ENCODE data around the gene PTPRG. TPM values are rescaled to one million over a fixed set of nuclear protein-coding genes. Genes with fewer than 3 reads are reported as not detected.

Gene PTPRG
- total and polyA plus RNA-seq, 3 experiments from 2014 or later, result not detected

DNA sequence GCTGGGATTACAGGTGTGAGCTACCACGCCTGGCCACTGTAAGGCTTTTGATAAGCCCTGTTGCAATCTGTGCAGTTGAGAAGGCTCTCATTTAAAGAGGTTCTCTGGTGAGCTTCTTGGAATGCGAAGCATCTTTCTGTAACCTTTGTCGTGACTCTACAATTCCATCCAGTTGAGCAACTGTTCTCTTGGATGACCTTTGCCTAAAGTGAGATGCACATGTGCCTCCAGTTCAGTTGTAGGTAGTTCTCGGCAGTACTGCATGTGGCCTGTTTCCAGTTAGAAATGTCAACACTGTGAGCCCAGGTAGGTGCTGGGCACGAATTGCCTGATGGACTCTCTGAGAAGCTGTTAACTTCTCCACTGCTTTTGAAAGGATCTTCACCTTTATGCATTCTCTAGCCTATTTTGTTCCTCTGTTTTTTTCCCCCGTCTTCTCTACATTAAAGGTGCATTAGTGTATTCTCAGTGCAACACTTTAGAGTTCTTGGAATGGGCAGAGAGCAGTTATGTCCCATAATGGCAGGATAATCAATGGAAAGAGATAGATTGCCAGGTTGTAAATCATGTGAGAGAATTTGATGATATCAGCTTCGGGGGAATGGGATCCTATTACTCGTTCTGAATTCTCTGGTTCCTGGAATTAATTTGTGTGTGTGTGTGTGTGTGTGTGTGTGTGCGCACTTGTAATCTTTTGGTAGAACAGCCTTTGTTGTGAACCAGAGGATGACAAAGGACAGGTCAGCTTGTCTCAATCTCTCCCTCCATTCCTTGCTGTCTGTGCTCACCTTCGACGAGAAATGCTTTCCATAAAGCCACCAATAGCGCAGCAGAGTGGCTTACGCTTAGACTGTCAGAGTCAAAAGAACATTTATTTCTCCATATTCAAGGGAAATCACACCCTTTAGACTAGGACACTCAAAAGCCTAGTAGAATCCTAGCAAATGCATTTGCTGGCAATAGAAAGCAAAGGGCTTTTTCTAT lies 51.1 kb downstream of the PTPRG start:
- peaks cover 0 to 1% of the 10 kb centered on the region in 2 donors for H3K27me3 Mint-ChIP-seq
- H3K36me3 Mint-ChIP-seq, result no peaks in the 10 kb centered on the region
- no peak overlapping the region for H3K4me3 Mint-ChIP-seq
- no peaks in the 10 kb centered on the region for H3K36me3 ChIP-seq (ENCODE audit: insufficient read depth, low read length)
- H3K4me3 ChIP-seq (ENCODE audit: low read length), result no peak overlapping the region
- CTCF ChIA-PET, result no interaction called here
- no peaks in the 10 kb centered on the region for H3K4me1 ChIP-seq (ENCODE audit: insufficient read depth, low read length)
- H3K4me1 Mint-ChIP-seq, result no peaks in the 10 kb centered on the region
- no peak overlapping the region for H3K27ac ChIP-seq (ENCODE audit: low read depth, low read length)
- POLR2A ChIA-PET, result no interaction called here
- no peaks in the 10 kb centered on the region for H3K9me3 ChIP-seq (ENCODE audit: low read length)
- DNase-seq, result no peak
- H3K27ac Mint-ChIP-seq, result no peak overlapping the region
- H3K27me3 ChIP-seq (ENCODE audit: insufficient read depth, low read length, poor library complexity, severe bottlenecking), result no peaks in the 10 kb centered on the region
- H3K9me3 Mint-ChIP-seq, result peaks cover 0 to 9% (median 0%) of the 10 kb centered on the region in 5 donors

DNA sequence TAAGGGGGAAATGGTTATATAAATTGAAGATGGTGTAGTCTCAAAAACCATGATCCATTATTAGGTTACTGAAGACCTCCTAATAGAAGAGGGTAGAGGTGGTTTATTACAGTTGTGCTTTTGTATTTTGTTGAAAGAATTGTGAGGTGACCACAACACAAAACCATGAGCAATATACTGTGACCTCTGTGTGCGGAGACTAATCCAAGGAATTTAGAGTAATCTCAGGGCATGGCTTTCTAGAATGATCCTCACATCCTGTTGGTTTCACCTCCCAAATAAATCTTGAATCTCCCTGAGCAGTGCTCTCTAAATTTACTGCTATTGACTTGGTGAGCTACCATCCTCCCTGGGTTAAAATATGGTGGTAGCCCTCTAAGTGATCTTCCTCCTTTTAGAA lies 52.3 kb downstream of the PTPRG start:
- Histone ChIP-seq H3K27ac (ENCODE audit: low read depth, low read length) (no peak overlapping the region), H3K4me3 (ENCODE audit: low read length) (no peak overlapping the region), H3K27me3 (ENCODE audit: insufficient read depth, low read length, poor library complexity, severe bottlenecking) (no peaks in the 10 kb centered on the region), H3K36me3 (ENCODE audit: insufficient read depth, low read length) (no peaks in the 10 kb centered on the region), H3K9me3 (ENCODE audit: low read length) (no peaks in the 10 kb centered on the region), H3K4me1 (ENCODE audit: insufficient read depth, low read length) (no peaks in the 10 kb centered on the region)
- POLR2A ChIA-PET, result no interaction called here
- Mint-ChIP-seq H3K27ac (no peak overlapping the region), H3K4me3 (no peak overlapping the region), H3K9me3 (peaks cover 0 to 9% (median 0%) of the 10 kb centered on the region in 5 donors), H3K4me1 (no peaks in the 10 kb centered on the region), H3K27me3 (peaks cover 0 to 1% of the 10 kb centered on the region in 2 donors), H3K36me3 (no peaks in the 10 kb centered on the region)
- DNase-seq, result no peak
- CTCF ChIA-PET, result no interaction called here

DNA sequence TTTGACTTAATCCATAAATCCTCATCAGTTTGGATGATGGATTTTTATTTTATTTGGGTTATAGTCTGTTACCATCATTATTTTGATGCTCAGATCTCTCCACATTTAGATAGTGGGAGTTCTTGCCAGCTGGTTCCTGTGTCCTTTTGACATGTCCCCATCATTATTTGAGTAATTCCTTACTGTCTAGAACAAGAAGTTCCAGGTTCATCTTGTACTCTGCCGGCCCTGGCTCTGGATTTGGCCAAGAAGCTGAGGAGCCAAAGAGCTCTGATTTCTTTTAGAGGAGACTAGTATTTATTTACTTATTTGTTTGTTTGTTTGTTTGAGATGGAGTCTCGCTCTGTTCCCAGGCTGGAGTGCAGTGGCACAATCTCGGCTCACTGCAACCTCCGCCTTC lies 54.3 kb downstream of the PTPRG start:
- H3K4me3 Mint-ChIP-seq, result no peak overlapping the region
- no peak overlapping the region for H3K27ac ChIP-seq (ENCODE audit: low read depth, low read length)
- H3K27ac Mint-ChIP-seq, result no peak overlapping the region
- ChIA-PET CTCF (no interaction called here), POLR2A (no interaction called here)
- no peaks in the 10 kb centered on the region for H3K4me1 Mint-ChIP-seq
- no peaks in the 10 kb centered on the region for H3K36me3 Mint-ChIP-seq
- peaks cover 0 to 6% (median 2%) of the 10 kb centered on the region in 5 donors for H3K9me3 Mint-ChIP-seq
- H3K27me3 ChIP-seq (ENCODE audit: insufficient read depth, low read length, poor library complexity, severe bottlenecking), result no peaks in the 10 kb centered on the region
- DNase-seq, result no peak
- peaks cover 0 to 1% of the 10 kb centered on the region in 2 donors for H3K27me3 Mint-ChIP-seq
- H3K4me1 ChIP-seq (ENCODE audit: insufficient read depth, low read length), result no peaks in the 10 kb centered on the region
- no peaks in the 10 kb centered on the region for H3K9me3 ChIP-seq (ENCODE audit: low read length)
- H3K36me3 ChIP-seq (ENCODE audit: insufficient read depth, low read length), result no peaks in the 10 kb centered on the region
- no peak overlapping the region for H3K4me3 ChIP-seq (ENCODE audit: low read length)

DNA sequence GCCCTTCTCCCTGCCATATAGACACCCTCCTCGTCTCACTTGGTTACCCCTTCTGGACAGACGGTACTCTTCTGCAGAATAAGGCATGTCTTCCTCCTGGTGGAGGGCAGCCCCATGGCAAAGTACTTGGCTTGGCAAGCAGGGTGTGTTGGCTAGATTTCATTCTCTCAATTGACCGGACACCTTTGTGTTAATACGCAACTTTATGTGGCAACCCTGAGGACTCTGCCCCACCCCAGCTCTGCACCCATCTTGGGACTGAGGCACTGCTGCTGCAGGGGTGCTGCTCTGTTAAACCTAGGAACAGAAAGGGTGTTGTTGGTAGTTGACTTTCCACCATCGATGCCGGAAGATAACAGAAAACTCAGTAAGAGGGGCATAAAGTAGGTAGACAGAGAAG lies 55.2 kb downstream of the PTPRG start:
- ChIA-PET CTCF (no interaction called here), POLR2A (no interaction called here)
- no peak overlapping the region for H3K4me3 ChIP-seq (ENCODE audit: low read length)
- H3K36me3 ChIP-seq (ENCODE audit: insufficient read depth, low read length), result no peaks in the 10 kb centered on the region
- DNase-seq, result no peak
- Mint-ChIP-seq H3K27me3 (peaks cover 0 to 1% of the 10 kb centered on the region in 2 donors), H3K4me1 (no peaks in the 10 kb centered on the region), H3K27ac (no peak overlapping the region), H3K36me3 (no peaks in the 10 kb centered on the region), H3K9me3 (peaks cover 0 to 5% (median 2%) of the 10 kb centered on the region in 5 donors), H3K4me3 (no peak overlapping the region)
- H3K4me1 ChIP-seq (ENCODE audit: insufficient read depth, low read length), result no peaks in the 10 kb centered on the region
- no peak overlapping the region for H3K27ac ChIP-seq (ENCODE audit: low read depth, low read length)
- no peaks in the 10 kb centered on the region for H3K9me3 ChIP-seq (ENCODE audit: low read length)
- no peaks in the 10 kb centered on the region for H3K27me3 ChIP-seq (ENCODE audit: insufficient read depth, low read length, poor library complexity, severe bottlenecking)

DNA sequence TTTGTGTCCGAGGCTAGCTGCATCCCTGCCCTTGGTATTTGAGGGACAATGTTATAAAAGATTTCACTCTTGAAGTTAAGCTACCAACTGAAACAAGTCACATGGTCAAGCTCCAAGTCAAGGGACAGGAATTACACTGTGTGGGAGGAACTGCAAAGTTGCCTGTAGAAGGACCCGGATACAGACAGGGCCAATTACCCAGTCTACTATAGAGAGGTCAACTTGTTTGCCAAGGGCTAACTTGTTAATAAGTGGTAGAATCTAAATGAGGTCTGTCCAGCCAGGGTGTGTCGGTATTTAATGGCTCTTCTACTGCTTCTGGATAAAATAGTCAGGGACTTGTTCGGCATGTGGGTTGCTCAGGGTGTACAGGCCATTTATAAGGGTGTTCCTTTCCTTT lies 55.7 kb downstream of the PTPRG start:
- Mint-ChIP-seq H3K4me1 (no peaks in the 10 kb centered on the region), H3K27ac (no peak overlapping the region), H3K4me3 (no peak overlapping the region), H3K27me3 (peaks cover 0 to 1% of the 10 kb centered on the region in 2 donors), H3K36me3 (no peaks in the 10 kb centered on the region), H3K9me3 (peaks cover 0 to 5% (median 2%) of the 10 kb centered on the region in 5 donors)
- Histone ChIP-seq H3K27ac (ENCODE audit: low read depth, low read length) (no peak overlapping the region), H3K9me3 (ENCODE audit: low read length) (no peaks in the 10 kb centered on the region), H3K4me1 (ENCODE audit: insufficient read depth, low read length) (no peaks in the 10 kb centered on the region), H3K36me3 (ENCODE audit: insufficient read depth, low read length) (no peaks in the 10 kb centered on the region), H3K27me3 (ENCODE audit: insufficient read depth, low read length, poor library complexity, severe bottlenecking) (no peaks in the 10 kb centered on the region), H3K4me3 (ENCODE audit: low read length) (no peak overlapping the region)
- no peak for DNase-seq
- POLR2A ChIA-PET, result no interaction called here
- CTCF ChIA-PET, result no interaction called here

DNA sequence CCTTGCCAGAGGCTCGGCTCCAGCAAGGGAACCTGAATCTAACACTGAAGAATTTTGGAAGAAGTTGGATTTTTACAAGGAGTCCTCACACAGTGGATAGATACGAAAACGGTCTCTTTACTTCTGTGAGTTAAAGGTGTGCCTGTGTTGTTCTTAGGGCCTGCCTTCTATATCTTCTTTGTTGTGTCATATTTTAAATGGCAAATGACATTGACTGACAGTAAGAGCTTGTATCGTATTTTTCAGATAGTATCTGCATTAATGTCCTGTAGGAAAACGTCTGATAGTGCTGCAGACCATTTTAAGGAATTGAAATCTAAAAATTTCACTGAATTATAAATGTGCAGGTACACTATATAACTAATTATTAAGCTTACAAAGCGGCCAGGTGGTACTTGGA lies 56.3 kb downstream of the PTPRG start:
- ChIA-PET POLR2A (no interaction called here), CTCF (no interaction called here)
- H3K27ac ChIP-seq (ENCODE audit: low read depth, low read length), result no peak overlapping the region
- H3K36me3 ChIP-seq (ENCODE audit: insufficient read depth, low read length), result no peaks in the 10 kb centered on the region
- Mint-ChIP-seq H3K4me3 (no peak overlapping the region), H3K27me3 (peaks cover 0 to 1% of the 10 kb centered on the region in 2 donors), H3K4me1 (no peaks in the 10 kb centered on the region), H3K27ac (no peak overlapping the region), H3K9me3 (peaks cover 0 to 5% (median 2%) of the 10 kb centered on the region in 5 donors), H3K36me3 (no peaks in the 10 kb centered on the region)
- no peaks in the 10 kb centered on the region for H3K4me1 ChIP-seq (ENCODE audit: insufficient read depth, low read length)
- no peaks in the 10 kb centered on the region for H3K27me3 ChIP-seq (ENCODE audit: insufficient read depth, low read length, poor library complexity, severe bottlenecking)
- H3K4me3 ChIP-seq (ENCODE audit: low read length), result no peak overlapping the region
- no peaks in the 10 kb centered on the region for H3K9me3 ChIP-seq (ENCODE audit: low read length)
- no peak for DNase-seq

DNA sequence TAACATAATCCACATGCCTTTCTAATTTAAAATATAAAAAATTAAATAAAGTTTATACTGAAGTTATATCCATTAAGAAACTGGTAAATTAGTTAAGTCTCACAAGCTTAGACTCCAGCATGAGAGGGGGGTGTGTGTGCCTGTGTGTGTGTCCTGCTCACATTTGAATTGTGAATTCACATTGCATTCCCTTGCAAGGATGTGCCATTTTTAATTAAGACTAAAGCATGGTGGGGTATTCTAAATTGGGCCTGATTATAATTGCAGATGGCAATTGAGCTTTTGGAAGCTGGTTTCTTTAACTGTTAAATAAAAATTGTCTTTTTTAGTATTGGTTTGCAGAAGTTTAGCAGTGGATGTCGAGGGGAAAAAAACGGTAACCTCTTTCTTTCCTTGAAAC lies 56.9 kb downstream of the PTPRG start:
- no peaks in the 10 kb centered on the region for H3K36me3 ChIP-seq (ENCODE audit: insufficient read depth, low read length)
- ChIA-PET CTCF (no interaction called here), POLR2A (no interaction called here)
- Mint-ChIP-seq H3K27me3 (peaks cover 0 to 1% of the 10 kb centered on the region in 2 donors), H3K36me3 (no peaks in the 10 kb centered on the region), H3K27ac (no peak overlapping the region), H3K4me1 (no peaks in the 10 kb centered on the region), H3K4me3 (no peak overlapping the region), H3K9me3 (peaks cover 0 to 5% (median 2%) of the 10 kb centered on the region in 5 donors)
- no peaks in the 10 kb centered on the region for H3K4me1 ChIP-seq (ENCODE audit: insufficient read depth, low read length)
- no peak for DNase-seq
- no peak overlapping the region for H3K4me3 ChIP-seq (ENCODE audit: low read length)
- no peak overlapping the region for H3K27ac ChIP-seq (ENCODE audit: low read depth, low read length)
- H3K27me3 ChIP-seq (ENCODE audit: insufficient read depth, low read length, poor library complexity, severe bottlenecking), result no peaks in the 10 kb centered on the region
- no peaks in the 10 kb centered on the region for H3K9me3 ChIP-seq (ENCODE audit: low read length)

DNA sequence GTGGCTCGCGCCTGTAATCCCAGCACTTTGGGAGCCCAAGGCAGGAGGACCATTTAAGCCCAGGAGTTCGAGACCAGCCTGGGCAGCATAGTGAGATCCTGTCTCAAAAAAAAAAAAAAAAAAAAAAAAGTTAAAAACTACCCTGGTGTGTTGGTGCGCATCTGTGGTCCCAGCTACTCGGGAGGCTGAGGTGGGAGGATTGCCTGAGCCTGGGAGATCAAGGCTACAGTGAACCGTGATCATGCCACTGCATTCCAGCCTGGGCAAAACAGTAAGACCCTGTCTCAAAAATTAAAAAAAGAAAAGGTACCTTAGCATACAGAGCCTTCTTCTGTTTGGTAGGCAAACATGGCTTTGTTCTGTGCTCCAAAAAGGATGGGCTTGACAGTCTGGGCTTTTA lies 57.5 kb downstream of the PTPRG start:
- H3K4me3 ChIP-seq (ENCODE audit: low read length), result no peak overlapping the region
- H3K36me3 Mint-ChIP-seq, result no peaks in the 10 kb centered on the region
- H3K36me3 ChIP-seq (ENCODE audit: insufficient read depth, low read length), result no peaks in the 10 kb centered on the region
- H3K4me3 Mint-ChIP-seq, result no peak overlapping the region
- H3K4me1 ChIP-seq (ENCODE audit: insufficient read depth, low read length), result no peaks in the 10 kb centered on the region
- no peaks in the 10 kb centered on the region for H3K9me3 ChIP-seq (ENCODE audit: low read length)
- ChIA-PET POLR2A (no interaction called here), CTCF (no interaction called here)
- peaks cover 0 to 5% (median 2%) of the 10 kb centered on the region in 5 donors for H3K9me3 Mint-ChIP-seq
- DNase-seq, result no peak
- H3K4me1 Mint-ChIP-seq, result no peaks in the 10 kb centered on the region
- peaks cover 0 to 1% of the 10 kb centered on the region in 2 donors for H3K27me3 Mint-ChIP-seq
- H3K27ac ChIP-seq (ENCODE audit: low read depth, low read length), result no peak overlapping the region
- H3K27ac Mint-ChIP-seq, result no peak overlapping the region
- no peaks in the 10 kb centered on the region for H3K27me3 ChIP-seq (ENCODE audit: insufficient read depth, low read length, poor library complexity, severe bottlenecking)

Data from CD8-positive, alpha-beta memory T cell (primary cell).